Mammary epithelial cell (primary cell): ENCODE measurements around the gene MYH13.

ENCODE experiments used
- EZH2 ChIP-seq: IDR thresholded peaks from 2 replicates; pipeline ENCODE4 v1.6.1; 2012; ENCODE audit warnings: low read length, inconsistent platforms, borderline replicate concordance
- TF ChIP-seq, protein P1 (sequence below), 2 donors: IDR thresholded peaks in 1 of 2; conservative IDR thresholded peaks in 1 of 2; 2 replicates each; pipeline ENCODE4 v1.5.1; 2011 to 2012; ENCODE audit warnings: inconsistent platforms in 2 of 2, low read length in 2 of 2, mild to moderate bottlenecking in 2 of 2, control low read depth in 1 of 2, low read depth in 1 of 2; ENCODE audit not compliant: insufficient read depth in 1 of 2; ENCODE audit errors: extremely low read depth in 1 of 2

DNA sequence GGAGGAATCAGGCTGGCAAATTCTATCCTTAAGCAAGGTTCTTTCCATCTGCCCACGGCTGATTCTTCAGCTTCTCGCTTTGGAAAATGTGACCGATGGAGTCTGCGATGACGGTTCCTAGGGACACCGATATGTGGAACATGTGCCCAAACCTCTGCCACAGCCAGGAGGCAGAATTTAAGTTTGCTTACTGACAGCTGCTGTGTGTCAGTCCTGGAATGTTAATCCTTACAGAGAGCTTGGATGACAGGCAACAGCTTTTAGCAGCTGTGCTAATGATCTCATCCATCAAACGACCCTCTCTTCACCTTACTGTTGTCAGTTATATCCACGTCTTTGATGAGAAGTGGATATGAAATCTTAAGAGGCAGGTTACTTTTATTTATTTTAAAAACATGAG lies 11.4 kb upstream of the MYH13 start:
- TF ChIP-seq, protein P1, sequence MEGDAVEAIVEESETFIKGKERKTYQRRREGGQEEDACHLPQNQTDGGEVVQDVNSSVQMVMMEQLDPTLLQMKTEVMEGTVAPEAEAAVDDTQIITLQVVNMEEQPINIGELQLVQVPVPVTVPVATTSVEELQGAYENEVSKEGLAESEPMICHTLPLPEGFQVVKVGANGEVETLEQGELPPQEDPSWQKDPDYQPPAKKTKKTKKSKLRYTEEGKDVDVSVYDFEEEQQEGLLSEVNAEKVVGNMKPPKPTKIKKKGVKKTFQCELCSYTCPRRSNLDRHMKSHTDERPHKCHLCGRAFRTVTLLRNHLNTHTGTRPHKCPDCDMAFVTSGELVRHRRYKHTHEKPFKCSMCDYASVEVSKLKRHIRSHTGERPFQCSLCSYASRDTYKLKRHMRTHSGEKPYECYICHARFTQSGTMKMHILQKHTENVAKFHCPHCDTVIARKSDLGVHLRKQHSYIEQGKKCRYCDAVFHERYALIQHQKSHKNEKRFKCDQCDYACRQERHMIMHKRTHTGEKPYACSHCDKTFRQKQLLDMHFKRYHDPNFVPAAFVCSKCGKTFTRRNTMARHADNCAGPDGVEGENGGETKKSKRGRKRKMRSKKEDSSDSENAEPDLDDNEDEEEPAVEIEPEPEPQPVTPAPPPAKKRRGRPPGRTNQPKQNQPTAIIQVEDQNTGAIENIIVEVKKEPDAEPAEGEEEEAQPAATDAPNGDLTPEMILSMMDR (conservative IDR thresholded peaks at IDR 0.05 in 1 of 2, IDR thresholded peaks at IDR 0.05 in 1 of 2; ENCODE audit: extremely low read depth in 1 of 2, insufficient read depth in 1 of 2, low read depth in 1 of 2, low read length in 2 of 2) = no peak
- no peak for TF ChIP-seq EZH2
